ENCODE measurements around the gene DLGAP4.
"Not testable (repeated sequence)": the region's sequence is repeated elsewhere in the genome, so short reads cannot be mapped to it uniquely, and the experiment has no call there.

The DLGAP4 gene

DNA sequence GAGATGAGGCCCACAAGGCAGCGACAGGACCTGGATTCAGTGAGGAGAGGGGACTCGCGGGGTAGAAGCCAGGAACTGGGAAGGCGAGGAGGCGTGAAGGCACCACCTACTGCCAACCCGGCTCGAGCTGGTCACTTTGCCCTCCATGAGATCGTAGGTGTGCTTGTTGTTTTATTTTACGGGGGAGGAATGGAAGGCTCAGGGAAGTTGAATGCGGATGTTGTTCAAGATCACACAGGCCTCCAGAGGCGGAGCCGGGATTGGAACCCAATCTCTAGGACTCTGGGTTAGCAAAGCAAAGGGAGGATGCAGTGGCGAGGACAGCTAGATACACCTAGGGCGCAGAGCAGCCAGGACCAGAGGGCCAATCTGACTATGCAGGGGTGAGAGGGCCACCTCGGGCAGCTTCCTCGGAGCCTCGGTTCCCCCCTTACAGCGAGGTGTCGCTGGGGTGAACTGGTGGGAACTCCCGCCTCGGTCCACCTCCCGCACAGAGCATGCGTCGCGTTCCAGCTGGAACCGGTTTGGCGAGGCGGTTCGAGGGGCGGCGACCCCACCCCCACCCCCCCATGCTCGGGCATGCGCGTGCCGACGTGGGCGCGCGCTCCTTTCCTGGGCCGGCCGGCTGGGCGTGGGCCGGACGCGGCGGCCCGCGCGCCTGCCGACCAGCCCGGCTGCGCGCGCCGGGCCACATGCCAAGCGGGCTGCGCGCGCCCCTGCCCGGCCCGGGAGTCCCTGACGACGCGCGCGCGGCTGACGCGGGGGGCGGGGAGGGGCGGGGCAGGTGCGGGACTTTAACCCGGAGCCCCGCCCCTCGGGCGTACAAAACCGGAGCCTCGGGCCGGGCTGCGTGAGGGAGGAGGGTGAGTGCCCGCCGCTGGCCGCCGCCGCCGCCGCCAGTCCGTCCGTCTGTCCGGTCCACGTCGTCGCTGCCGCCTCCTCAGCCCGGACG is 154.8 kb downstream of the DLGAP4 start:
- DNase-seq: peak; percentile 89

DNA sequence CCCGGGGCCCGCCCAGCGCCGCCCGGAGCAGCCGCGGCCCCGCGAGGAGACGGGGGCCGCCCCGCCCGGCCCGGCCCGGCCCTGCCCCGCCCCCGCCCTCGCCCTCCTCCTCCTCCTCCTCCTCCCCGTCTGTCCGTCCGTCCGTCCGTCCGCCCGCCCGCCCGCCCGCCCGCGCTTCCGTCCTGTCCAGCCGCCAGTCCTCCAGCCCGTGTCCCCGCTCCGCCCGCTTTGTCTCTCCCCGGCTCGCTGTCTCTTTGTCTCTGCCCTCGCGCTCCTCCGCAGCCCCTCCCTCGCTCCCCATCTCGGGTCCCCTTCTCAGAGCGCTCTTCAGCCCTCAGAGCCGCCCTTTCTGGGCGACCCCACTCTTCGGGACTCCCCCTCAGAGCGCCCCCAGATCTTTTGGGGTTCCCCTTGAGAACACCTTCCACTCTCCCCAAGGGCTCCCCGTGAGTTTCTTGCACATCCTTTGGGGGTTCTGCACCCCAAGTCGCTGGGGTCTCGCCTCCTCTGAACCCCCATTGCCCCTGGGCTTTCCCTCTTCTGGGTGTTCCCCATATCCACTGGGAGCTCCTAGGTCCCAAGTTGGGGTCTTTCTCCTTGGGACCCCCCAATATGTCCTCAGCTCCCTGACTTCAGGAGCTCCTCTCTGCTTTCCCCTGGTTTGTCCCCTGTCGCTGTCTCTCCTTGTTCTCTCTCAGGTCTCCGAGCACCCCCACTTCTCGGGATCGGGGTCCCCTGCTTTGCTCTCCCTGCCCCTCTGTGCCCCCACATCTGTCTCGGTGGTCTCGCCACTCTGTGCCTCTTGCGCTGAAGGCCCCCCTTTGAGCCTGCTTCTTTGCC is 155.7 kb downstream of the DLGAP4 start:
- peak; percentile 50 for DNase-seq

DNA sequence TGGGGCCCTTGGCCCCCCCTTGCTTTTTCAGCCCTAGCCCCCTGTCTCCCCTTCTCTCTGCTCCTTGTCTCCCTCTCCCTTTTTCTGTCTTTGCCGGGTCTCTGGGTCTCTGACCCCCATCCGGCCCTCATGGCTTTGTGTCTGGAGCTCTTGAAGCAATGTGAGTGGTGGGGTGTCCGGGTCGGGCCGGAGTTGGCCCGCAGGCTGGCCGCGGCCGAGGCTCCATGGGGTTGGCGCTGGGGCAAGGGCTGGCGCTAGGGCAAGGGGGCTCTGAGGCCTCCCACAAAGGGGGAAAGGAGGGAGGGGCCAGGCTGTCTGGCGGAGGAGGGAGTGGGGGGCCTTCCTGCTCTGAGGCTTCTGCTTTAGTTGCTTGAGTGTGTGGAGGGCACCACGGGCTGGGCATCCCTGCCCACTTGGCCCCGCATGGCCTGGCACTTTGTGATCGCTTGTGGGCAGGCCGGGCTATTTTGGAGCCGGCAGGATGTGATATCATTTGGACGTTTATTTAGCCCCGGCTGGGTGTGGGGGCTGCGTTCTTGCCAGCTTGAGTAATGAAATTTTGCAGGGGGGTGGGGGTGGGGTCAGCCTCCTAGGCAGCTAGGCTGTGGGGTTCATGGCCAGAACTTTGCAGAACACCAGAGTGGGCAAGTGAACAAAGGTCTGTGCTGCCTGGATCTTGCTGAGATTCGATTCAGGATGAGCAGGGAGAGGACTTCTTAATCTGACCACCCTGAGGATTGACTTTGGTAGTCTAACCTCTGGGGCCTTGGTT is 156.5 kb downstream of the DLGAP4 start:
- DNase-seq: no peak

DNA sequence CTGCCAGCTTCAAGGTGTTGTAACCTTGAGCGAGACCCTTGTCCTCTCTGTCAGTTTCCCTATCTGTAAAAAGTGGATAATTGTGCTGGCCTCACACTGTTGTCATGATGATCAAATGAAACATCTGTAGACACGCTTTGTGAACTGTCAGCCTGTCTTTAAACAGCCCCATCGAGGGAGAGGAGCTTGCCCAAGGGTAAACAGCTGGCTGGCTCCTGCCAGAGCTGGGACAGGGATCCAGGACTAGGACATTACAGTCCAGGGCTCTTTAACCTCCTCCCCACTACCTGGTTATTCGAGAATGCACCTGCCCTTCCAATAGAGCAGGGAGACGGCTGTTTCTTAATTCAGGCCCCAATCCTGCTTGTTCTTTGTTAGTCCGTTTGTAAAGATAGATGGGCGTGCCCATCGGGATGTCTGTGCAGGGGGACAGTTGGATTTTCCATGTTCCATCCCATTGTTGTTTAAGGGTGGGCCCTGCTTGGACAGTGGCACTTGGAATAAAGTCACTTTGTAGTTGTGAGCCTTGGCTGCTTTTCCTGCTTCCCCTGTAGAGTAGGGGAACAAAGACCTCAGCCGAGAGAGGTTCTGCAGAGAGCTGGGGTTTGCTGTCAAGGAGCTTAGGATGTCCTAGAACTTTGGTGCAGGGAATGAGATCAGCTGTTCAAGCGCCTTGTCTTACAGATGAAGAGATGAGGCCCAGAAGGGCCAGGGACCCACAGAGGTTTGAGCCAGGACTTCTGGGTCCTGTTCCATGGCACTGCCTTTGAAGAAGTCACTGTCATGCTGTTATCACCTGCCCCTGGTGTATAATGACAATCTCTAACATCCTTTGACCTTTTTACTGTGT is 157.3 kb downstream of the DLGAP4 start:
- DNase-seq: no peak

DNA sequence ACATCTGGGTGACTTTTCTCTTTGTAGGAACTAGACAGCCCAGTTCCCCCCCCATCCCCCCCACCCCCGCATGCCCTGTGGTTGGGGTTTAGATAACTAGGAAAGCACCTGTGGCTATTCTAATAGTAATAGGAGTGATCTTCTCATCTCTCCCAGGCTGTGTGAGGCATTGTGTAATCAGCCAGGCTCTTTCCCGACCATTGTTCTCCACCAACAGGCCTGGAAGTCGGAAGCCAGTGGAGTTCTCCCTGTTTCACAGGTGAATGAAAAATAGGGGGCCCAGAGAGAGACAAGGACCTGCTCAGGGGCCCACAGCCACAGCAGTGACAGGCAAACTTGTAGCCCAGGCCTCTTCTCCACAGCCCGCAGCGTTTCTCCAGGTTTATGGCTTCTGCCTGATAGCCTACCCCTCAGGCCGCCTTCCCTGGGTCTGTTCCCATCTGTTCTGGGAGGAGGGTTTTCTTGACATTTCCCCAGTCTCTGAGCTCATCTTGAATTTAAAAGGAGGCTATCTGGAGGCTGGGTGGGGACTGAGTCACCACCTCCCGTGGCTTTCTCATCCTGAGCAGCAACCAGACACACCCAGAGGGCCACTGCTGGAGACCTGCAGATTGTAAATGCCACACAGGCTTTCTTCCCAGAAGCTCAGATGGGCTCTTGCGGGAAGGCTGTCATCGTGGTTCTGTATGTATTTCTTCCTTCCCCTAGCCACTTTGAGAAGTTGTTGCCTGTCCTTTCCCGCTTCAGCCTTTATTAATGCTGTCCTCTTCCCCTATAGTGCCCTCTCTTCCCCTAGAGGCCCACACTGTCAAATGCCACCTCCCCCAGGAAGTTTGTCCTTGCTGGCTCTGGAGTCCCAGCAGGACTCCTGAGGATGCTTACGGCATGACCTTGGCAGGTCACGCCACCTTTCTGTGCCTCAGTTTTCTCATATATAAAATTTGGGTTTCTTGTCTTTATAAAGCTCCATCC is 159.3 kb downstream of the DLGAP4 start:
- peak; percentile 50 for DNase-seq

DNA sequence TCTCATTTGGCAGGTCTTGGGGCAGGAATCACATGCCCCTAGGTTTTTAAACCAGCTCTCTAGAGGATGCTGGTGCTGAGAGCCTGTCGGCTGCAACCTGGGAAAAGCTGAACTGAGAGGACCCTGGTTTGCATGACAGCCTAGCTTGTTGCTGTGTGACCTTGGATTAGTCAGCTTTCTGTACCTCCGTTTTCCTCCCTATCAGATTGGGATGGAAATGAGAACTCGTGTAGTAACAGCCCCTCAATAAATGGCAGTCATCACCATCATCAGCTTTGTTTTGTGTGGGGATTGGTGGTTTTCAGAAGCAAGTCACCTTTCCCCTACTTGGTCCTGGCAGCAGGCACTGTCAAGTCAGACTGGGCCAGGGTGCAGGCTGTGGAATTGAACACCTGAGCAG is 159.9 kb downstream of the DLGAP4 start:
- DNase-seq: no peak

DNA sequence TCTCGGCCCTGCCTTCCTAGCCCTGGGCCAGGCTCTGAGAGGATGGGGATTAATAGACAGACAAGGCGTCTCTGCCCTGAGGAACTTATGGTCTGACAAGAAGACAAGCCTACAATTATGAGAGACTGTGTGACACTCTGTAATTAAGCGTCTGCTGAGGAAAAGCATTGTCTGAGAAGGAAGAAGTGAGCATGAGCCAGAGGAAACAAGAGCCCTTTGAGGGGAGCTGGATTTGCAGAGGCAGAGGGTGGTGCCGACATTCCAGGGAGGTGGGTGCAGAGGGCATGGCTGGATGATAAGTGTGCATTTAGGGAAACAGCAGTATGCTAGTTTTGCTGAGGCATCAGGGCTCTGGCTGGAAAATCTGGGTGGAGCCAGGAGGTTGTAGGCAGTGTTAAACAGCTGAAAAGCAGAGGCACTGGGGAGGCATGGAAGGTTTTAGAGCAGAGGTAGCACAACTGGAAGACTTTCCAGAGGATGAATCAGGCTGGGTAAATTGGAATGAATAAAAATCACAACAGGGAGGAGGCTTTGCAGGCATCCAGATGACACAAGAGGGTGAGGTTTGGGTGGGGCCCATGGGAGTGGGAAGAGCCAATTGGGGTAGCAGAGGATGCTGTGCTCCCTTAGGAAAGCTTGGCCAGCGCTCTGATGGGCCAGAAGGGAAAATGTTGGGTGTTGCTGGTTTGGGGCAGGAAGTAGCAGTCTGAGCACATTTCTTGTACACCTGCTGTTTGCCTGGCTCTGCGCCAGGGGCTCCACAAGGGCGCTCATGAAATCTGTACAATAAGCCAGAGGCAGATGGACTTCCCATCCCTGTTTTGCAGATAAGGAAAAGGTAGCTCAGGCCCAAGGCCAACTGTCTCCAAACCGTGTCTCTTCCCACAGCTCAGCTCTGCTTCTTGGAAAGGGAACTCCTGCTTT is 161.2 kb downstream of the DLGAP4 start:
- DNase-seq: peak; percentile 34

DNA sequence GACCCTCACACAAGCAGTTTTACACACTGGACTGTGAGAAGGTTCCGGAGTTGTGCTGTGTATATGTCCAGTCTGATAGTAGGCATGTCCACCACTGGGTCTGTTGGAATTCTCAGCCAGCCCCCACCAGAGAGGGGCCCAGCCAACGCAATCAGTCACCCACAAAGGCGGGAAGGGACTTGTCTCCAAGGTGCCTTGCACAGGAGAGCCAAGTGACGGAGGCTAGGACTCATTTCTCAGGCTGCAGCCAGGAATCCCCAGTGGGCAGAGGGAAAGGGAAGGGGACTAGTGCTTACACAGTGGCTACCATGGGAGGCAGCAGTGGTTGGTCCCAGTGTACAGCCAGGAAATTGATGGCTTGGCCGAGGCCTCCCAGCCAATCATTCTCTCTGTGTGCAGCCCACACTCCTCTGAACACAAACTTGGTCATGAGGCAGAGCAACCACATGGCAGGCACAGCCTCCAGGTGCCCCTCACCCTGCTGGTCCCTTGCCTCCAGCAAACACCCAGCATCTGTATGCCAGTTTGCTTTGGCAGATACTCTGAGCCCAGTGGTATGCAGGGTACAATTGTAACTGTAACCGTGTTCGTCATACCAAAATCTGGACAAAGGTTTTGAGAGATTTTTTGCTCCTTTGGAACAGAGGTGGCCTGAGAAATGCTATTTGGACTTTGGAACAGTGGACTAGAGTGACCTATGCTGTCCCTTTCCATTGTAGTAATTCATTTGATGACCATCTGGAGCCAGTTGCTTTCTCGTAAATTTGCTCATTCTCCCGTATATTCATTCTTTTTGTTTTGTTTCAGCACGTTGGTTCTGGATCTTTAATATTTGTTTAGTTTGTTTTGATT is 162.2 kb downstream of the DLGAP4 start:
- DNase-seq: no peak

DNA sequence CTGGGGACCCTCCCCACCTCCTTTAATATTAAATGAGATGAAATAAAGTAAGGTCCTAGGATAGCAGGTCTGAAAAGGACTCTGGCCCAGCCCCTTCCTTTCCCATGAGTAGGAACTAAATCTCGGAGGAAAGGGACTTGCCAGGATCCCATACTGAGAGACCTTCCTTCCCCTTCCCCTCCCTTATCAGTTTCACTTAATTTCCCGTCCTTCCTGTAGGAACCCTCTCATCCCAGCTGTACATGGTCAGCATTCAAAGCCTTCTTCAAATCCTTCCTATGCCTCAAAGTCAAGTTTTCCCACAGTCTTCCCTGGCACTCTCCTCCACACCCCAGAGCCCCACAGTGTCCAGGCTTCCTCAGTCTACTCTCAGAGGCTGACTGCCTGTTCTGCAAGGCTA is 163.8 kb downstream of the DLGAP4 start:
- no peak for DNase-seq

DNA sequence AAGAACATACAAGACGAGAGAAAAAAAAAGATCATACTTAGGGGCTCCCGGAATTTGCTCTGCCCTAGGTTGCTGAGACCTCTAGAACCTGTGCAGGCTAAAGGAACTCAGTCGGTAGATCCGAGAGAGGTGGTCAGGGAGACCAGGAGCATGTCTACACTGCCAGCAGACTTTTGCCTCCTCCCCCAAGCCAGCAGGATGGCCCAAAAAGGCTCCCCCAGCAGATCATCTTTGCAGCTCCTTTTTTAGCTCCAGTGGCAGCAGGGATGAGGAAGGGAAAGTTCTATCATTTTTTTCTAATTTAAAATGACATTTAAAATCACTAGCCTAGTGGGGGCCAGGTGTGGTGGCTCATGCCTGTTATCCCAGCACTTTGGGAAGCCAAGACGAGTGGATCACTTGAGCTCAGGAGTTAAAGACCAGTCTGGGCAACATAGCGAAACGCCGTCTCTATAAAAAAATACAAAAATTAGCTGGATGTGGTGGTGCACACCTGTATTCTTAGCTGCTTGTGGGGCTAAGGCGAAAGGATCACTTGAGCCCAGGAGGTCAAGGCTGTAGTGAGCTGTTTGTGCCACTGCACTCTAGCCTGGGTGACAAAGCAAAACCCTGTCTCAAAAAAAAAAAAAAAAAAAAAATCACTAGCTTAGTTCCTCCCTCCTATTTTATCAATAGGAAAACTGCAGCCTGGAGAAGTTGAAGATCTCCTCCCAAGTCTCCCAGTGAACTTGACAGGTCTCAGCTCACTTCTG is 165.9 kb downstream of the DLGAP4 start:
- no peak for DNase-seq

DNA sequence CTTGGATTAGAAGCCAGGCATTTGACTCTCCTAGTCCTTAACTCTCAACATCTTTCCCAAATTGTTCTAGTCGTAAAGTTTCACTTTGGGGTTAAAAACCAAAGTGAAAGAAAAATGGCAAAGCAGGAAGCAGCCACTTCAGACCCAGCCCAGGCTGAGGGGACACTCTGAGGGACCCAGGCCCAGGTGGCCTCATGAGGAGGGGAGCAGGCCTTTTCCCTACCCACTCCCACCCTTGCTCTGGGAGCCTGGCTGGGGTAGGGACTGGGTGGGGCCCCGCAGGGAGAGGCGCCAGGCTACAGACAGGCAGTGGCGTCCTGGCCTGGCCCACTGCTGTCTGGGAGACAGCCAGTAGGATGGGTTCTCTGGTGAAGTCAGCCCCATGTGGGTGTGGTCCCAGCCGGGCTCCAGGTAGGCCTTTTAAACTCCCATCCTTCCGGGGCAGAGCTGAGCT is 166.5 kb downstream of the DLGAP4 start:
- DNase-seq: peak; percentile 24

DNA sequence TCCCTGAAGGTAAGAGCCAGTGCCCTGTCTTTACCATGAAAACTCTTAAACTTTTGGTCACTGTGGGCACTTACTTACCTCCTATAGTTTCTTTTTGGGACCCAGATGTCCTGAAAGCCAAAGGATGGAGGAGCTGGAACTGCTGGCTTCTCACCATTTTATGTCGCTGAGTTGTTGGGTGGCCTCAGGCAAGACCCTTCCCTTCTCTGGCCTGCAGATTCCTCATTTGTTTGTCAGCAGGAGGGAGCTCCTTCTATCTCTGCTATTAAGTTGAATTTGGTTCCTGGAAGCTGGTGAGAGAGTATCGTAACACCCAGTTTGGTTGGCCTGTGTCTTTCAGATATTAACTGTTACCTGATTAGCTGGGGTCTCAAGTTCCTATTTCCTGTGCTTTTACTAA is 167.0 kb downstream of the DLGAP4 start:
- DNase-seq: no peak

DNA sequence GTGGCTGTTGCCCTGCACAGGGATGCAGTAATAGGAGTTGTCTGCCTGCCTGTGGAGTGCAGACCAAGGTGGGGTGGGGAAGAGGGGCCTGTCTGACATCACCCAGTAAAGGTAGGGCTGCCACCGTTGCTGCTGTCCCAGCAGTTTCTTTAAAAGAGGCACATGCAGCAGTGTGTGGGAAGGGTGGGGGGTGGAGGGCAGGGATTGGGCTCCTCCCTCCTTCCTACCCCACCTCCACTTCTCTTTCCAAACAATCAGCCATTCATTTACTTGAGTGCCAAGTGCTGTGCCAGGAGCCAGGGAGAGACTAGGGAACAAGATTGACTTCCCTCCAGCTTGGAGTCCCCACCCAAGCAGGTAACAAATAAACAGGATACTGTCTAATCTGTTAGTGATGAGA is 168.4 kb downstream of the DLGAP4 start:
- DNase-seq: no peak

DNA sequence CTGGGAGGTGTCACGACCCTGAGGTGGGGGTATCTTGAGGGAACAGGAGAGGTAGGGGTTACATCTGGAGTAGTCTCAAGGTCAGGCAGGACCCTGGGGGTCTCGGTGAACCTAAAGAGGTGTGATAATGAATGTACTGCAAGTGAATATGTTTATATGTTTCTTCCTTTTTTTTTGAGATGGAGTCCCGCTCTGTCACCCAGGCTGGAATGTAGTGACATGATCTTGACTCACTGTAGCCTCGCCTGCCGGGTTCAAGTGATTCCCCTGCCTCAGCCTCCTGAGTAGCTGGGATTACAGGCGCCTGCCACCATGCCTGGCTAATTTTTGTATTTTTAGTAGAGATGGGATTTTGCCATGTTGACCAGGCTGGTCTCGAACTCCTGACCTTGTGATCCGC is 168.9 kb downstream of the DLGAP4 start:
- DNase-seq: not testable (repeated sequence)

DNA sequence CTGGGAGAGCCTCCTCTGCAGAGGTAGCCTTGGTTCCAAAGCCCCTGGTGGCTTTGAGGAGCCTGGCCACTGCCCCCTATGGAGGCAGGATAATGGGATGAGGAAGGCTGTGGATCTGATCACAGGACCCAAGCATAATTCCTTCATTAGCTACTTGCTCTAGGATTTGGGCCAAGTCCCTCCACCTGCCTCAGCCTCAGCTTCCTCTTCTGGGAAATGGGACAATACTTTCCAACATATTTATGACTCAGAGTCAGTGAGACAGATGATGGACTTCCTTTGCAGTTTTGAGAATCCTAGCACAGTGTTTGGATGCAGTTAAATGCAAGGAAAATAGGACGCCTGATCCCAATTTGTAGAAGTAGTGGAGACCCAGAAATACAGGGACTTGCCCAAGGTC is 171.3 kb downstream of the DLGAP4 start:
- DNase-seq: no peak

DNA sequence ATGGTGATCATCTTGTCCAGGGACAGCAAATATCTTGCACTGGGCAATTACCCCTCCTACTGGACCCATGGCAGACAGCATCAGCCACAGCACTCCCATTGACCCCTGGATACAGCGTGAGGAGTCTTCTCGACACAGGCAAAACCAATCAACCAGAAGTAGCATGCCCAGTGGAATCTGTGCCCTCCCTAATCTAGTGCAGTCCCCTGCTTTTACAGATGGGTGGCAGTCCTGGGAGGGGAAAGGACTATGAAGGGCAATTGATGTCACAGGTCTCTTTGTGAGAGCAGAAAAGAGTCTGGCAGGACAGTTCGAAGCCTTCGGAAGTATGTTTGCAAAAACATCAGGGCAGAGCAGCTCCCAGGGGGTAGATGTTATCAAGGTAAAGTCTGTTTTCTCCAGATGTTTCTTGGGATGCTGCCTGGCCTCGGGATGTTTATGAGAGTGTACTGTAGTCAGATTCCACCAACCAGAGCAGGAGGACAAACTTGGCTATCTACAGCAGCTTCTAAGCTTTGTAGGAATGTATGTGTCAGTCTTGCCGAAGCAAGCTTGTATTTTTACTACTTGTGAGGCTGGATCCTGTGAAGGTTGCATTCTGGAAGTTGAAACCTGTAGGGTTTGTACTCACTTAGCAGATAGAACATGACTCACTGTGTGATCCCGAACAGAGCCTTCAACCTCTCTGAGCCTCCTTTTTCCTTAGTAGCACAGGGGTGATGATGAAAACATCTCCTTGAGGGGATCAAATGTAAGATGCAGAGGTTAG is 172.2 kb downstream of the DLGAP4 start:
- DNase-seq: no peak

DNA sequence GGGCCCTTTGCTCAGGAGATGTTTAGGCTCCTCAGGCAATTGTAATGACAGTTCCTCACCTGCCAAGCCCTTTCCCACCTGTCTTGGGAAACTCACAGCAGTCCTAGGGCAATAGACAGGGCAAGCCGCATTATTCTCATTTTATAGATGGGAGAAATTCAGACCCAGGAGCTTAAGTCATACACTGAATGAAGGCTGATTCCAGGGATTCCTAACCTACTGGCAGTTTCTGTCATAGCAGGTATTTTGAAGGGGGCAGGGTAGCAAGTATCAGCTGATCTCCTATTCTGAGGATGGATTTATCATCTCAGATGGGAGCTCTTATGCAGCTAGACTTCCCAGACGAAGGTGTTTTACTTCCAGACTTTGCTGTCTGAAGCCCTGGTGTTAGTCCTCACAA is 173.8 kb downstream of the DLGAP4 start:
- DNase-seq: no peak

Data from stimulated activated naive CD4-positive, alpha-beta T cell treated with Interleukin-2 at 50 U/mL for 16 hours (primary cell).